PC-9 (cell line): ENCODE data around the gene COX14. TPM values are rescaled to one million over a fixed set of nuclear protein-coding genes. Genes with fewer than 3 reads are reported as not detected.
"Not testable (repeated sequence)": the region's sequence is repeated elsewhere in the genome, so short reads cannot be mapped to it uniquely, and the experiment has no call there.

Experiments used
- BruUV-seq: library from RNA; stranded (reverse); fragments of 400-500 nt; replicated peaks from 2 replicates; lab custom pipeline; 2021; lab: Mats Ljungman, UMichigan
- CTCF ChIA-PET: fragments of 300-600 bp; sonication (Branson Sonifier 250); formaldehyde crosslinking; loops from one replicate; lab custom pipeline; 2022; ENCODE audit warnings: antibody characterized with exemption; lab: Charles Lee
- POLR2A ChIA-PET: fragments of 300-600 bp; sonication (Branson Sonifier 250); formaldehyde crosslinking; loops from one replicate; lab custom pipeline; 2022; ENCODE audit warnings: antibody characterized with exemption; ENCODE audit not compliant: unreplicated experiment; lab: Charles Lee
- DNase-seq, 2 experiments: peaks; one replicate each; pipeline versions ENCODE4 v3.0.0 to v3.0.0-alpha.2; 2015 to 2022; ENCODE audit warnings: mixed read lengths in 1 of 2
- H2AFZ ChIP-seq: fragments of 200-600 bp; sonication (generic); 2 replicates; pipeline ENCODE4 v1.8.1; 2017; ENCODE audit warnings: antibody characterized with exemption
- H3F3A ChIP-seq: fragments of 200-600 bp; sonication (generic); 2 replicates; pipeline ENCODE4 v1.8.1; 2017; ENCODE audit warnings: antibody characterized with exemption, mild to moderate bottlenecking, low read depth; ENCODE audit not compliant: insufficient read depth
- H3K27ac ChIP-seq: fragments of 200-600 bp; sonication (generic); 2 replicates; pipeline ENCODE4 v1.6.1; 2016; ENCODE audit warnings: mixed run types
- H3K27me3 ChIP-seq: fragments of 200-600 bp; sonication (generic); 2 replicates; pipeline ENCODE4 v1.6.1; 2016; ENCODE audit warnings: low read depth, mixed run types; ENCODE audit not compliant: insufficient read depth
- H3K36me3 ChIP-seq: fragments of 200-600 bp; sonication (generic); 2 replicates; pipeline ENCODE4 v1.6.1; 2016; ENCODE audit warnings: low read depth, mixed run types
- H3K4me1 ChIP-seq: fragments of 200-600 bp; sonication (generic); replicated peaks from 2 replicates; pipeline ENCODE4 v1.6.1; 2016; ENCODE audit warnings: mixed run types; ENCODE audit not compliant: insufficient read depth
- H3K4me2 ChIP-seq: fragments of 200-600 bp; sonication (generic); 2 replicates; pipeline ENCODE4 v1.6.1; 2017; ENCODE audit warnings: mixed run types
- H3K4me3 ChIP-seq: fragments of 200-600 bp; sonication (generic); 2 replicates; pipeline ENCODE4 v1.6.1; 2016; ENCODE audit warnings: mixed run types
- H3K79me2 ChIP-seq: fragments of 200-600 bp; sonication (generic); 2 replicates; pipeline ENCODE4 v1.6.1; 2017; ENCODE audit warnings: low read depth, mixed run types
- H3K9me2 ChIP-seq: fragments of 200-600 bp; sonication (generic); 2 replicates; pipeline ENCODE4 v1.8.1; 2017; ENCODE audit warnings: mild to moderate bottlenecking; ENCODE audit not compliant: insufficient read depth
- H3K9me3 ChIP-seq: fragments of 200-600 bp; sonication (generic); 2 replicates; pipeline ENCODE4 v1.8.1; 2016; ENCODE audit warnings: low read depth; ENCODE audit not compliant: insufficient read depth
- H4K20me1 ChIP-seq: fragments of 200-600 bp; sonication (generic); 2 replicates; pipeline ENCODE4 v1.8.1; 2017; ENCODE audit not compliant: insufficient read depth
- EZH2 ChIP-seq: fragments of 200-600 bp; sonication (generic); IDR thresholded peaks from 2 replicates; pipeline ENCODE4 v1.8.0; 2017; ENCODE audit warnings: antibody characterized with exemption, low read depth
- intact Hi-C: fragments of 100-400 bp; cut with micrococcal nuclease; formaldehyde crosslinking; loops from one replicate; pipeline ENCODE4 v1.10.0; 2022; ENCODE audit not compliant: unreplicated experiment
- total RNA-seq: library from RNA; stranded (reverse); gene quantifications from 2 replicates; pipeline ENCODE4 v1.2.3, GENCODE V29; 2021
- TF ChIP-seq, protein P1 (sequence below): fragments of 200-600 bp; sonication (generic); conservative IDR thresholded peaks from 2 replicates; pipeline ENCODE4 v1.6.1; 2017; ENCODE audit warnings: mixed run types, antibody characterized with exemption, mild to moderate bottlenecking, moderate library complexity

The COX14 gene
- total RNA-seq, 1 experiment from 2014 or later: 53.9 TPM

DNA sequence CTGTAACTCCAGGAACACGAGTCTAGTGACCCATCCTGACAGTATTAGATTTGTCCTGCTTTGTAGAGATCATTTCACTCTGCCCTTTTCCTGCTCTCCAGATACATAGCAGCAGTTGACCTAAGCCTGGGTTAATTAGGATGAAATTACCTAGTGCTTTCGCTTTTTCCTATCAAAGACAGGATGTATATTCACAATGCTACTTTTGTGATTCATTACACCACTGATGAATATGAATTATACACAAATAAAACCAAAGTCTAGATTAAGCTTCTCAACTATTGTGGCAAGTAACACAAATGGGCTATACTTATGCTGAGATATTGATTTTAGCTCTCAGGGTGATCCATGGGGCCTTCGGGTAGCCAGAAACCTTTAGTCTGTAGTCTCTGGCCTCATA is 37.3 kb downstream of the COX14 start:
- intact Hi-C loops: no loop called here
- DNase-seq: no peak
- no peak overlapping the region for H3K4me3 ChIP-seq
- no peaks in the 10 kb centered on the region for H3K9me2 ChIP-seq
- no peaks in the 10 kb centered on the region for H3K9me3 ChIP-seq
- H2AFZ ChIP-seq: no peak overlapping the region
- BruUV-seq: no TSS peak
- TF ChIP-seq EZH2: no peak
- TF ChIP-seq, protein P1, sequence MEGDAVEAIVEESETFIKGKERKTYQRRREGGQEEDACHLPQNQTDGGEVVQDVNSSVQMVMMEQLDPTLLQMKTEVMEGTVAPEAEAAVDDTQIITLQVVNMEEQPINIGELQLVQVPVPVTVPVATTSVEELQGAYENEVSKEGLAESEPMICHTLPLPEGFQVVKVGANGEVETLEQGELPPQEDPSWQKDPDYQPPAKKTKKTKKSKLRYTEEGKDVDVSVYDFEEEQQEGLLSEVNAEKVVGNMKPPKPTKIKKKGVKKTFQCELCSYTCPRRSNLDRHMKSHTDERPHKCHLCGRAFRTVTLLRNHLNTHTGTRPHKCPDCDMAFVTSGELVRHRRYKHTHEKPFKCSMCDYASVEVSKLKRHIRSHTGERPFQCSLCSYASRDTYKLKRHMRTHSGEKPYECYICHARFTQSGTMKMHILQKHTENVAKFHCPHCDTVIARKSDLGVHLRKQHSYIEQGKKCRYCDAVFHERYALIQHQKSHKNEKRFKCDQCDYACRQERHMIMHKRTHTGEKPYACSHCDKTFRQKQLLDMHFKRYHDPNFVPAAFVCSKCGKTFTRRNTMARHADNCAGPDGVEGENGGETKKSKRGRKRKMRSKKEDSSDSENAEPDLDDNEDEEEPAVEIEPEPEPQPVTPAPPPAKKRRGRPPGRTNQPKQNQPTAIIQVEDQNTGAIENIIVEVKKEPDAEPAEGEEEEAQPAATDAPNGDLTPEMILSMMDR: no peak
- H3K36me3 ChIP-seq: no peaks in the 10 kb centered on the region
- no peaks in the 10 kb centered on the region; the same call in 1 of the 2 replicates for H3F3A ChIP-seq
- no peaks in the 10 kb centered on the region for H3K27me3 ChIP-seq
- no peak overlapping the region for H3K27ac ChIP-seq
- no peaks in the 10 kb centered on the region for H3K79me2 ChIP-seq
- POLR2A ChIA-PET: no interaction called here
- no peaks in the 10 kb centered on the region for H3K4me1 ChIP-seq
- no peaks in the 10 kb centered on the region; the same call in 1 of the 2 replicates for H4K20me1 ChIP-seq
- H3K4me2 ChIP-seq: no peak overlapping the region
- CTCF ChIA-PET: no interaction called here

DNA sequence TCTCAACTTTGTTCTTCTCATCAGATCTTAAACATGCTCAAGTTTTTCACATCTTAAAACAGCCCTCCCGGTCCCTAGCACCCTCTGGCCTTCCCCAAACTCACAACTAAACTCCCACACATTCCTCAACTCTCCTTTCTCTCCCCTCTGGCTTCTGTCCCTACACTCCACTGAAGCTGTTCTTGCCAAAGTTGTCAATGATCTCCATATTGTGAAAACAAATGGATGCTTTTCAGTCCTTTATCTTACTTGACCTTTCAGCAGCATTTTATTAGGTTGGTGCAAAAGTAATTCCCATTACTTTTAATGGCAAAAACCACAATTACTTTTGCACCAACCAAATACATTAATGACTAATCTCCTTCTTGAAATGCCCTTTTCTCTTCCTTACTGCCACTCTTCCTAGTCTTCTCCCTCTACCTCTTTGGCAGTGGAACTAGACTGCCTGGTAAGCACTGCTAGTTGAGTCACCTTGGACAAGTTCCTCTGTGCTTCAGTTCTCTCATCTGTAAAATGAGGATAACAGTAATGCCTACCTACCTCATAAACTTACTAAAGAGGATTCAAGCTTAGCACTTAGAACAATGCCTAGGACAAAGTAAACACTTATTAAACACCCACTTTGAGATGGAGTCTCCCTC is 39.1 kb downstream of the COX14 start:
- Histone ChIP-seq H3K27me3 (no peaks in the 10 kb centered on the region), H3K9me2 (no peaks in the 10 kb centered on the region), H3K79me2 (no peaks in the 10 kb centered on the region), H3K4me2 (no peak overlapping the region), H3K4me1 (no peaks in the 10 kb centered on the region), H3F3A (no peaks in the 10 kb centered on the region; the same call in 1 of the 2 replicates), H3K9me3 (no peaks in the 10 kb centered on the region), H3K36me3 (no peaks in the 10 kb centered on the region), H3K4me3 (no peak overlapping the region), H3K27ac (no peak overlapping the region), H4K20me1 (no peaks in the 10 kb centered on the region; the same call in 1 of the 2 replicates), H2AFZ (no peak overlapping the region)
- intact Hi-C loops: no loop called here
- no peak for DNase-seq
- no TSS peak for BruUV-seq
- POLR2A ChIA-PET: interaction anchor here (0.7 kb wide), 1 partner anchor 28 kb away, joined by 4 read pairs; no protein-coding TSS in a partner anchor
- CTCF ChIA-PET: no interaction called here
- TF ChIP-seq EZH2: no peak
- TF ChIP-seq, protein P1: no peak

DNA sequence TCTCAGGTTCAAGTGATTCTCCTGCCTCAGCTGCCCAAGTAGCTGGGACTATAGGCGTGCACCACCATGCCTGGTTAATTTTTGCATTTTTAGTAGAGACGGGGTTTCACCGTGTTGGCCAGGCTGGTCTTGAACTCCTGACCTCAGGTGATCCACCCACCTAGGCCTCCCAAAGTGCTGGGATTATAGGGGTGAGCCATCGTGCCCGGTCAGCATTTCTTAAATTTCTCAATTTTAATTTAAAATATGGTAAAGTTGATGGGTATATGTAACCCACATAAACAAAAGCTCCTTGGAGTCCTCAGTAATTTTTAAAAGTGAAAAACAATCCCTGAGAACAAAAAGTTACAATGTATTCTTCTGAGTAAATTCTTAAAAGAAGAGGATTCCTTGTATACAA is 42.9 kb downstream of the COX14 start:
- H3K27me3 ChIP-seq, H3K79me2 ChIP-seq, intact Hi-C loops, H3F3A ChIP-seq, H3K27ac ChIP-seq, H2AFZ ChIP-seq, H3K9me3 ChIP-seq, BruUV-seq, H3K9me2 ChIP-seq, CTCF ChIA-PET, POLR2A ChIA-PET, H3K4me2 ChIP-seq, H4K20me1 ChIP-seq, H3K4me3 ChIP-seq, DNase-seq, H3K36me3 ChIP-seq, H3K4me1 ChIP-seq: not testable (repeated sequence)
